PC-3 (cell line): ENCODE measurements around the gene NBPF9. TPM values are rescaled to one million over a fixed set of nuclear protein-coding genes. Genes with fewer than 3 reads are reported as not detected.
"Not testable (repeated sequence)": the region's sequence is repeated elsewhere in the genome, so short reads cannot be mapped to it uniquely, and the experiment has no call there.

Experiments
- ATAC-seq: fragments of 200-7000 bp; cut with Tn5 transposase; 2 replicates; pipeline ENCODE4 v1.9.1; 2020; ENCODE audit warnings: mild to moderate bottlenecking, moderate library complexity
- BruUV-seq: library from RNA; stranded (reverse); fragments of 400-500 nt; replicated peaks from 2 replicates; lab custom pipeline; 2021; lab: Mats Ljungman, UMichigan
- CTCF ChIA-PET: fragments of 300-600 bp; sonication (Branson Sonifier 250); formaldehyde crosslinking; loops from one replicate; lab custom pipeline; 2022; ENCODE audit warnings: antibody characterized with exemption; lab: Charles Lee
- POLR2A ChIA-PET: fragments of 300-600 bp; sonication (Branson Sonifier 250); formaldehyde crosslinking; loops from one replicate; lab custom pipeline; 2022; ENCODE audit warnings: antibody characterized with exemption; ENCODE audit not compliant: unreplicated experiment; lab: Charles Lee
- DNase-seq: peaks from one replicate; pipeline ENCODE4 v3.0.0-alpha.2; 2015
- H2AFZ ChIP-seq: fragments of 300-600 bp; sonication (generic); 2 replicates; pipeline ENCODE4 v1.6.0; 2016; ENCODE audit warnings: antibody characterized with exemption, low read length
- H3F3A ChIP-seq: fragments of 300-600 bp; sonication (generic); one replicate; pipeline ENCODE4 v1.6.0; 2017; ENCODE audit warnings: antibody characterized with exemption, low read length, control low read depth, mild to moderate bottlenecking; ENCODE audit not compliant: unreplicated experiment
- H3K27ac ChIP-seq: fragments of 300-600 bp; sonication (generic); 2 replicates; pipeline ENCODE4 v1.5.1; 2016; ENCODE audit warnings: mild to moderate bottlenecking, low read length
- H3K27me3 ChIP-seq: fragments of 300-600 bp; sonication (generic); 2 replicates; pipeline ENCODE4 v1.6.1; 2016; ENCODE audit warnings: low read length, mixed read lengths
- H3K36me3 ChIP-seq: fragments of 300-600 bp; sonication (generic); 2 replicates; pipeline ENCODE4 v1.6.1; 2016; ENCODE audit warnings: low read depth, mixed run types, low read length, mixed read lengths
- H3K4me1 ChIP-seq: fragments of 300-600 bp; sonication (generic); 2 replicates; pipeline ENCODE4 v1.5.1; 2016; ENCODE audit warnings: low read length; ENCODE audit not compliant: insufficient read depth
- H3K4me2 ChIP-seq: fragments of 300-600 bp; sonication (generic); 2 replicates; pipeline ENCODE4 v1.6.0; 2016; ENCODE audit warnings: low read length
- H3K4me3 ChIP-seq: fragments of 300-600 bp; sonication (generic); 2 replicates; pipeline ENCODE4 v1.5.1; 2016; ENCODE audit warnings: mild to moderate bottlenecking, low read length, mixed read lengths
- H3K79me2 ChIP-seq: fragments of 300-600 bp; sonication (generic); 2 replicates; pipeline ENCODE4 v1.6.1; 2017; ENCODE audit warnings: low read length, mixed read lengths
- H3K9ac ChIP-seq: fragments of 300-600 bp; sonication (generic); 2 replicates; pipeline ENCODE4 v1.6.0; 2016; ENCODE audit warnings: mild to moderate bottlenecking, low read length
- H3K9me2 ChIP-seq: fragments of 300-600 bp; sonication (generic); replicated peaks from 2 replicates; pipeline ENCODE4 v1.6.1; 2016; ENCODE audit warnings: mixed run types, low read length, mixed read lengths
- H3K9me3 ChIP-seq: fragments of 300-600 bp; sonication (generic); 2 replicates; pipeline ENCODE4 v1.6.1; 2016; ENCODE audit warnings: low read length, mixed read lengths
- H4K20me1 ChIP-seq: fragments of 300-600 bp; sonication (generic); 2 replicates; pipeline ENCODE4 v1.6.1; 2016; ENCODE audit warnings: low read length, mixed read lengths
- intact Hi-C: fragments of 100-400 bp; cut with micrococcal nuclease; formaldehyde crosslinking; loops from 2 replicates; pipeline ENCODE4 v1.9.0; 2023
- total RNA-seq: library from RNA; depleted of rRNA; stranded (reverse); fragments of >200 nt; gene quantifications from 2 replicates; pipeline ENCODE4 v1.2.3, GENCODE V29; 2014

Gene NBPF9
- total RNA-seq, 1 experiment from 2014 or later: 15.7 TPM

DNA sequence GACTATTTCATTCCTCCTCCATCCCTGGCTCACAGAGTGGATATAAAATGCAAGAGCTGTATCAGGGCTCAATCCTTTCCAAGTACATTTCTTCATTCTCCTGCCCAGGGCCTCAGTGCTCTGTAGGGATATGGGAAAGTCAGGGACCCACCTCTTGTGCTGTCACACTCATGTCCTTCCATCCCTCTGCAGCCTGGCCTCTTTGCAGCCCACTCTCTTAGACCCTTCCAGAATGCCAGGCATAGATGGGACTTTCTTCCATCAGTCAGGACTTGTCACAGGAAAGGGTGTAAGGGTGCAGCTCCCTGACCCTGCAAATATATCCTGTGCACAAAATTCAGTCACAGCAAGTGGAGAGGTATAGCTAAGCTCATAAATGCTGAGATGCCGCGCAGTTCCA is 86.7 kb downstream of the NBPF9 start:
- H3K4me2 ChIP-seq, POLR2A ChIA-PET, H3K79me2 ChIP-seq, H3K9me2 ChIP-seq, H3K36me3 ChIP-seq, H2AFZ ChIP-seq, H3K4me3 ChIP-seq, intact Hi-C loops, H3K4me1 ChIP-seq, DNase-seq, H3K27me3 ChIP-seq, BruUV-seq, H3K9me3 ChIP-seq, H3F3A ChIP-seq, CTCF ChIA-PET, H3K27ac ChIP-seq, ATAC-seq, H4K20me1 ChIP-seq, H3K9ac ChIP-seq: not testable (repeated sequence)

- intact Hi-C loops, CTCF ChIA-PET, H3F3A ChIP-seq, BruUV-seq, H3K27ac ChIP-seq, H3K79me2 ChIP-seq, H3K4me1 ChIP-seq, H3K36me3 ChIP-seq, DNase-seq, H3K9me2 ChIP-seq, POLR2A ChIA-PET, H4K20me1 ChIP-seq, H3K4me3 ChIP-seq, H3K4me2 ChIP-seq, H3K9me3 ChIP-seq, H3K27me3 ChIP-seq, H2AFZ ChIP-seq, H3K9ac ChIP-seq: not testable (repeated sequence)
- ATAC-seq: 0 out of 2 replicates have a peak, but pooled peaks have one; percentile 18
Observed at GRCh38 chr1:149015522-149015921, 87.8 kb downstream of the NBPF9 start.

- H3K36me3 ChIP-seq, POLR2A ChIA-PET: not testable (repeated sequence)
Observed at GRCh38 chr1:149013513-149013912, 89.8 kb downstream of the NBPF9 start.

GRCh38 chr1:149012599-149012998 is 90.8 kb downstream of the NBPF9 start:
- H3K4me1 ChIP-seq, H3K79me2 ChIP-seq, H4K20me1 ChIP-seq, H3K27me3 ChIP-seq, H3K4me2 ChIP-seq, DNase-seq, BruUV-seq, H3K9ac ChIP-seq, H3K9me2 ChIP-seq, intact Hi-C loops, H3K9me3 ChIP-seq, H2AFZ ChIP-seq, H3K4me3 ChIP-seq, ATAC-seq, POLR2A ChIA-PET, H3K27ac ChIP-seq, H3K36me3 ChIP-seq, CTCF ChIA-PET, H3F3A ChIP-seq: not testable (repeated sequence)

More at GRCh38 chr1:149013513-149013912, 89.8 kb downstream of the NBPF9 start:
- BruUV-seq, DNase-seq, ATAC-seq, H3K4me2 ChIP-seq, H2AFZ ChIP-seq, H3K9me3 ChIP-seq, H3K27ac ChIP-seq, H3K4me1 ChIP-seq, intact Hi-C loops, H3K9ac ChIP-seq, H3K4me3 ChIP-seq, H3F3A ChIP-seq, H3K9me2 ChIP-seq, H3K79me2 ChIP-seq, H3K27me3 ChIP-seq, H4K20me1 ChIP-seq, CTCF ChIA-PET: not testable (repeated sequence)

GRCh38 chr1:149009761-149010160 is 93.6 kb downstream of the NBPF9 start:
- H3K9me3 ChIP-seq, BruUV-seq, DNase-seq, CTCF ChIA-PET, ATAC-seq, H3K9me2 ChIP-seq, H3K4me3 ChIP-seq, H3K79me2 ChIP-seq, H4K20me1 ChIP-seq, H3F3A ChIP-seq, H3K27me3 ChIP-seq, H2AFZ ChIP-seq, intact Hi-C loops, POLR2A ChIA-PET, H3K9ac ChIP-seq, H3K36me3 ChIP-seq, H3K4me1 ChIP-seq, H3K4me2 ChIP-seq, H3K27ac ChIP-seq: not testable (repeated sequence)

DNA sequence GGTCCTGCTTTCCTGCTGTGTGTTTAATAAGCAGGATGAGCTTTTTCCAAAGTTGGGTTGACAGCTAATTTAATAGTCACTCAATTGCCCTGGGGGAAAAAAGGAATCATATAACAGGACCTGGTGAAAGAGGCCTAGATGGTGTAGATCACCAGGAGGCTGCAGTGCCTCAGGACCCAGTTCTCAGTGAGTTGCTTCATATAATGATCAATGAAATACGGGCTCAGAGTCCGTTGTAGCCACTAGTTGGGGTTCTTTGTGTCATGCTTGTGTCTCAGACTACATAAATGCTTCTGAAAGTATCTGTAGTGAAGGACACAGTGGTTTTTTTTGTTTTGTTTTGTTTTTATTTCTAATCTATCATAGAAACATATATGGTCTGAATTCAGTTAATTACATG is 94.6 kb downstream of the NBPF9 start:
- POLR2A ChIA-PET, H3K36me3 ChIP-seq, H4K20me1 ChIP-seq, H3K79me2 ChIP-seq, H3K9ac ChIP-seq, H3F3A ChIP-seq, H3K4me3 ChIP-seq, H3K4me2 ChIP-seq, H3K27ac ChIP-seq, H3K4me1 ChIP-seq, BruUV-seq, H3K27me3 ChIP-seq, CTCF ChIA-PET, H3K9me2 ChIP-seq, H2AFZ ChIP-seq, H3K9me3 ChIP-seq, intact Hi-C loops, DNase-seq: not testable (repeated sequence)
- ATAC-seq: peak; percentile 20; the same call in 1 of the 2 replicates

DNA sequence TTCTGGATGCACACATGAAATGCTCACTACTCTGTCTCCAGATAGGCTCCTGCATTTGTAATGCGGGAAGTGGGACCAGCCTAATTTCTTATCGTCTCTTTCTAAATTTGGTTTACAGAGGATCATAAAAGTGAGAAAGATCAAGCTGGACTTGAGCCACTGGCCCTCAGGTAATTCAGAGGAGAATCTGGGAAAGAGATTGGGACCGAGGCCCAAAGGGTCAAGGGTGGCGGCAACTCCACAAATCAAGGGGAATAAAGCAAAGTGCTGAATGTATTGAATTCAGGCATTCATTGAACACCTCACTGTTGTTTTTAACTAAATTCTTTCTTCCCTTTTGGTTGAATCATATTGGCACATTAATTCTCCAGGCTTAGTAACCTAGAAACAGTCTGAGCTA is 95.0 kb downstream of the NBPF9 start:
- H3K9me2 ChIP-seq, H3K4me3 ChIP-seq, CTCF ChIA-PET, intact Hi-C loops, H3K9ac ChIP-seq, H2AFZ ChIP-seq, H3K27me3 ChIP-seq, H3K27ac ChIP-seq, H3K79me2 ChIP-seq, H3K4me2 ChIP-seq, H3F3A ChIP-seq, ATAC-seq, H3K36me3 ChIP-seq, DNase-seq, H3K4me1 ChIP-seq, H4K20me1 ChIP-seq, BruUV-seq, POLR2A ChIA-PET, H3K9me3 ChIP-seq: not testable (repeated sequence)
